ENCODE data around the gene HRC.

The HRC gene

DNA sequence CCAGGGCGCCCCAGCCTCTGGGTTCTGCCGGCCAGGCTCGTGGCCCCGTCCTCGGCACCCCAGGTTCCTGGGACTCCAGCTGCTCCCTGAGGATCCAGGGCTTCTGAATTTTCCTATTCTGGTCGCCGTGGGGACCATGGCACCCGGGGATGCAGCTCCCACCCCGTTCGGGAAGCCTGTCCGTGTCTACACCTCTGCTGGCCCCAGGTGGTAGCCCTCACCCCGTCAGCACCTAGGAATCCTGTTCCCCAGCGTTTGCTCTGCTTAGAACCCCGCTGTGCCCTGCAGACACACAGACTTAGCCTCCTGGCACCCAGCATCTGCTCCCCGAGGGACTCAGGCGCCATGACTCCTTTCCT lies 34.9 kb downstream of the HRC start:
- Histone ChIP-seq H3K4me1 (ENCODE audit: low read length) (peaks cover 17% of the 10 kb centered on the region), H3K4me2 (ENCODE audit: low read length) (peak overlapping the region; percentile 85), H3K9ac (ENCODE audit: low read length) (peak overlapping the region; percentile 87), H3K9me3 (ENCODE audit: insufficient read depth, low read length) (no peaks in the 10 kb centered on the region), H2AFZ (ENCODE audit: low read depth, low read length) (peak overlapping the region; percentile 45; the same call in 1 of the 2 replicates), H3K4me3 (ENCODE audit: low read length) (peak overlapping the region; percentile 92), H3K36me3 (replicated peaks; ENCODE audit: low read depth, low read length) (no peaks in the 10 kb centered on the region), H3K79me2 (ENCODE audit: low read length) (peaks cover 6% of the 10 kb centered on the region), H3K27me3 (ENCODE audit: low read depth, low read length) (no peaks in the 10 kb centered on the region), H3K27ac (ENCODE audit: low read length) (no peak overlapping the region), H4K20me1 (ENCODE audit: insufficient read depth, low read length) (no peaks in the 10 kb centered on the region)
- TF ChIP-seq EZH2phosphoT487 (IDR thresholded peaks at IDR 0.05; ENCODE audit: low read depth): no peak
- TF ChIP-seq, protein P1, sequence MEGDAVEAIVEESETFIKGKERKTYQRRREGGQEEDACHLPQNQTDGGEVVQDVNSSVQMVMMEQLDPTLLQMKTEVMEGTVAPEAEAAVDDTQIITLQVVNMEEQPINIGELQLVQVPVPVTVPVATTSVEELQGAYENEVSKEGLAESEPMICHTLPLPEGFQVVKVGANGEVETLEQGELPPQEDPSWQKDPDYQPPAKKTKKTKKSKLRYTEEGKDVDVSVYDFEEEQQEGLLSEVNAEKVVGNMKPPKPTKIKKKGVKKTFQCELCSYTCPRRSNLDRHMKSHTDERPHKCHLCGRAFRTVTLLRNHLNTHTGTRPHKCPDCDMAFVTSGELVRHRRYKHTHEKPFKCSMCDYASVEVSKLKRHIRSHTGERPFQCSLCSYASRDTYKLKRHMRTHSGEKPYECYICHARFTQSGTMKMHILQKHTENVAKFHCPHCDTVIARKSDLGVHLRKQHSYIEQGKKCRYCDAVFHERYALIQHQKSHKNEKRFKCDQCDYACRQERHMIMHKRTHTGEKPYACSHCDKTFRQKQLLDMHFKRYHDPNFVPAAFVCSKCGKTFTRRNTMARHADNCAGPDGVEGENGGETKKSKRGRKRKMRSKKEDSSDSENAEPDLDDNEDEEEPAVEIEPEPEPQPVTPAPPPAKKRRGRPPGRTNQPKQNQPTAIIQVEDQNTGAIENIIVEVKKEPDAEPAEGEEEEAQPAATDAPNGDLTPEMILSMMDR (IDR thresholded peaks at IDR 0.05; ENCODE audit: low read depth, low read length): no peak

DNA sequence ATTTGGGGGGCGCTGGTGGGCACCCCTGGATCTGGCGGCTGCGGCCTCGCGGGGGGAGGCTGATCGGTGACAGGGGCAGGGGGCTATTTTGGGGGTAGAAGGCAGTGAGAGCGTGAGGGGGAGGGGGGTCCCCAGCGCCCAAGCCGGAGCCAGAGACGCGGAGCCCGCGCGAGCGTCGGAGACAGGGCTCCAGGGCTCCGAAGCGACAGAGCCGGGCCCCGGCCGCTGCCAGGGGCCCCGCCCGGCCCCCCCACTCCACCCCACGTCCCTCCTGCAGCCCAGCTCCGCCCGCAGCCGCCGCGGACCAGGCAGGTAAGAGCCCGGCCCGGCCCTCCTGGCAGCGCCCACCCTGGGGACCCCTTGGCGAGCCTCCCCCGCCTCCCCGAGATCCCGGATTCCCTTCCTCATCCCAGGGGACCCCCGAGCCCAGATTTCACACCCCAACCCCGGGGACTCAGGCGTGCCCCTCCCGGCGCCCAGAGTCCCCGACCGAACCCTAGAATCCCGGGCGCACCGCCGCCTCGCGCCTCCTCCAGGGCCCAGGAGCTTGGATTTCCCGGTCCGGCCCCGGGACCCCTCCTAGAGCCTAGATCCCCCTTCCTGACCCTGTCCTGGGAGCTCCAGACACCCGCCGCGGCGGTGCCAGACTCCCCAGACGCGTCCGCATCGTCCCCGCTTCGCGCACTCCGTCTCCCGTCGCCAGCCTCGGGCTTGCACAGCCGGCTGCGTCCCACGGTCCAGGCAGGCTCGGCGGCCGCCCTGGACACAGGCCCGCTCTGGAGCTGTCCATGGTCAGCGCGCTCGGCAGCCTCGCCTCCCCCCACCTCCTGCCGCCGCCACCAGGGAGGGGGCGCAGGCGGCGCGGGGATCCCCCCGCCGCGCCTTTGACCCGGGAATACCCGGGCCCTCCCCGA lies 35.5 kb downstream of the HRC start, which contains the start of gene PPFIA3:
Gene PPFIA3, plus strand, starts transcription at position 134 of the 914 bp plus-strand sequence. CDS start 8,330 bp downstream, outside the sequence.
- Histone ChIP-seq H4K20me1 (ENCODE audit: insufficient read depth, low read length) (no peaks in the 10 kb centered on the region), H3K36me3 (replicated peaks; ENCODE audit: low read depth, low read length) (no peaks in the 10 kb centered on the region), H2AFZ (ENCODE audit: low read depth, low read length) (peak within 1 kb of the TSS; percentile 67; the same call in 1 of the 2 replicates), H3K4me3 (ENCODE audit: low read length) (peak within 1 kb of the TSS; percentile 92), H3K79me2 (ENCODE audit: low read length) (peaks cover 6% of the 10 kb centered on the region), H3K27me3 (ENCODE audit: low read depth, low read length) (no peaks in the 10 kb centered on the region), H3K27ac (ENCODE audit: low read length) (peak within 1 kb of the TSS; percentile 72), H3K4me1 (ENCODE audit: low read length) (peaks cover 17% of the 10 kb centered on the region), H3K9me3 (ENCODE audit: insufficient read depth, low read length) (no peaks in the 10 kb centered on the region), H3K9ac (ENCODE audit: low read length) (peak within 1 kb of the TSS; percentile 90), H3K4me2 (ENCODE audit: low read length) (peak within 1 kb of the TSS; percentile 99)
- TF ChIP-seq EZH2phosphoT487 (IDR thresholded peaks at IDR 0.05; ENCODE audit: low read depth): no peak
- TF ChIP-seq, protein P1 (IDR thresholded peaks at IDR 0.05; ENCODE audit: low read depth, low read length): no peak

DNA sequence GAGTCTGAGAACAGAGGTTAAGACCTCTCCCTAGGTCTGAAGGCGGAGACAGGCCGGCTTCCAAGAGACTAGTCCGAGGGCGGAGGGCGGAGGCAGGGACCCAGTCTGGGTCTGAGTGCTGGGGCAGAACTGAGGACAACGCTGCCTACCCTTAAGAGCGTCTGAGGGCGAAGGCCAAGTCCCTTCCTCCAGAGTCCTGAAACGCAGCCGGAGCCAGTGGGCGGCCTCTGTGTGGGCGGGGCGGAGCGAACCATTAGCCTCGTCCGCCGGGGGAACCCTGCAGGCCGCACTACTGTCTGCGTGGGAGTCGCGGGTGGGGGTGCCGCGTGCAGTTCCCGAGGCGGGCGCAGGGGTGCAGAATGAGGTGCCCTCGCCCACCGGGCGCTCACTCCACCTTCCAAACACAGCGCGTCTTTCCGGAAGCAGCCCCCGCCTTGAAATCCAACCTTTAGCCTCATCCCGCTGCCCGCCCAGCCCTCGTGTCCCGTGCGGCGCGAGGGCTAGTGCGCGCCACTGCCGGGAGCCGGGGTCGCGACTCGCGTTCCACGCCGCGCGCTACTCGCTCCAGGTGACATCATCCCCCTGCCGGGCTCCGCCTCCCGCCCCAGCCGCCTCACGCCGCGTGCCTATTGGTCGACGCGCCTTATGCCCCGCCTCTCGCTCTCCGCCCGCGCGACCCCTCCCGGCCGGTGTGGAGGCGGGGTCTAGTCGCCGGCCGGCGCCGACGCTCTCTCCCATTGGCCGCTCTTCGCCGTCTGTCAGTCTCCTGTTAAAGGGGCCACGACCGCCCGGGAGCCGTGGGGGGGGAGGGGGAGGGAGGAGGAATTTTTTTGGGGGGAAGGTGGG lies 36.4 kb downstream of the HRC start, which contains the start of gene C19orf73:
Gene C19orf73, minus strand, starts transcription at position 579 of the 846 bp plus-strand sequence. Its CDS starts 121 bp downstream, at position 458.
- Histone ChIP-seq H3K4me1 (ENCODE audit: low read length) (peaks cover 20% of the 10 kb centered on the region), H2AFZ (ENCODE audit: low read depth, low read length) (peak within 1 kb of the TSS; percentile 67; the same call in 1 of the 2 replicates), H3K9me3 (ENCODE audit: insufficient read depth, low read length) (no peaks in the 10 kb centered on the region), H3K9ac (ENCODE audit: low read length) (peak within 1 kb of the TSS; percentile 90), H3K79me2 (ENCODE audit: low read length) (peaks cover 6% of the 10 kb centered on the region), H3K36me3 (replicated peaks; ENCODE audit: low read depth, low read length) (no peaks in the 10 kb centered on the region), H3K27me3 (ENCODE audit: low read depth, low read length) (no peaks in the 10 kb centered on the region), H4K20me1 (ENCODE audit: insufficient read depth, low read length) (no peaks in the 10 kb centered on the region), H3K4me2 (ENCODE audit: low read length) (peak within 1 kb of the TSS; percentile 99), H3K27ac (ENCODE audit: low read length) (peak within 1 kb of the TSS; percentile 72), H3K4me3 (ENCODE audit: low read length) (peak within 1 kb of the TSS; percentile 92)
- TF ChIP-seq, protein P1 (IDR thresholded peaks at IDR 0.05; ENCODE audit: low read depth, low read length): no peak
- TF ChIP-seq EZH2phosphoT487 (IDR thresholded peaks at IDR 0.05; ENCODE audit: low read depth): no peak

Measured in OCI-LY3 (cell line).